ENCODE data around the gene KLF16.
A peak's percentile ranks its signal among the peaks of the same experiment; 100 is the strongest.
"Not testable (repeated sequence)": the region's sequence is repeated elsewhere in the genome, so short reads cannot be mapped to it uniquely, and the experiment has no call there.

The KLF16 gene

GRCh38 chr19:1884291-1884718, 20.9 kb upstream of the KLF16 start:
- TF ChIP-seq CTCF (conservative IDR thresholded peaks at IDR 0.05; ENCODE audit: low read depth, low read length) = no peak
- peak overlapping the region; percentile 88 for H3K4me3 ChIP-seq (ENCODE audit: low read depth, low read length)
- DNase-seq (ENCODE audit: low read depth) = no peak

DNA sequence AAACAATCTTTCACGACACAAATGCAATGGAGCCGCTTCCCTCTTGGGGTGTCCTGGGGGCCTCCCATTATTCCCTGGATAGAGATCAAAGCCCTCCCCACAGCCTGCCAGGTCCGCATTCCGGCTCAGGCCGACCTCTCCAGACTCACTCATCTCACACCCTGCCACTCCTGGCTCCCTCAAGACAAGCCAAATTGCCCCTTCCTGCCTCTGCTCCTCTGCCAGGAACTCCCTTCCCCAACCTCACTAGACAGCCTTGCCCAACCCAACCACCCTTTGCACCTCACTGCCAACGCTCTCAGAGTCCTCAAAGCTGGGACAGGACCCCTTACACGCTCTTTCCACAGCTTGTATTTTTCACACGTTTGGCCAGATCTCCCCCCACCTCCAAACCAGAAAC, 20.4 kb upstream of the KLF16 start:
- no peak for TF ChIP-seq CTCF (conservative IDR thresholded peaks at IDR 0.05; ENCODE audit: low read depth, low read length)
- DNase-seq (ENCODE audit: low read depth) = no peak
- H3K4me3 ChIP-seq (ENCODE audit: low read depth, low read length) = peak overlapping the region; percentile 88

DNA sequence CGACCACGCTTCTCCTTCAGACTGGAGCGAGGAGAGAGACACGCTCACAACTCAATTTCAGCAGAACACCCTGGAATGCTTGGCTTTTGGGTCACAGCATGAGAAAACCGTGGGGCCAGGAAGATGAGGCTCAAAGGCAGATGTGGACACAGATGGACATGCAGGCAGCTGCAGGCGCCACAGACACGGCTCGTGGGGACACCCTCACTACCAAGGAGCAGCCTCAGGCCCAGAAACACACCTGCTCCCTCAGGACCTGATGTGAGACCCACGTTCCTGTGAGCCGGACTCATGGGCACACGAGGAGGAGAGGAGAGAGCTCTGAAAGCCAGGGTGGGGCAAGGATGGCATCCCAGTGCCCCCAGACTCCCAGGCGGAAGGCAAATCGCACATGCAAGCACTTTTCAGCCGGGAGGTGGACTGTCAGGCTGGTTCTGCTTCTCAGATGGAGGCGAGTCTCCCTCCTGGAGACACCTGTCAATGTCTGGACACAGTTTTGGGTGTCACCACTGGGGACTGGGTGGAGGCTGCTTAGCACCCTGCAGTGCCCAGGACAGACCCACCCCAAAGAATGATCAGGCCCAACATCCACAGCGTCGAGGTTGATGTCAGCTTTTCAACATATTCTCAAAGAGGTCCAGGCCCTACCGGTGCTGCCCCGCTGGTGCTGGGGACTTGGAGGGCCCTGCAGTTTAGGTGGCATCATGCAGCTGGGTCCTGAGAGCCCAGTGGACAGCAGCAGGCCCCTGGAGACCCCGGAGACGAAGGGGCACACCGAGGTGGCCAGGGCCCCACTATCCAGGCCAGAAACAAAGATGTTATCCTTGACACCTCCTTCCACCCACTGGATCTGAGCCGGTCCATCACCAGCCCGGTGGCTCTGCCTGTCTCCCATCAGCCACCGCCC, 19.7 kb upstream of the KLF16 start:
- H3K4me3 ChIP-seq (ENCODE audit: low read depth, low read length) = peak overlapping the region; percentile 8
- no peak for TF ChIP-seq CTCF (conservative IDR thresholded peaks at IDR 0.05; ENCODE audit: low read depth, low read length)

DNA sequence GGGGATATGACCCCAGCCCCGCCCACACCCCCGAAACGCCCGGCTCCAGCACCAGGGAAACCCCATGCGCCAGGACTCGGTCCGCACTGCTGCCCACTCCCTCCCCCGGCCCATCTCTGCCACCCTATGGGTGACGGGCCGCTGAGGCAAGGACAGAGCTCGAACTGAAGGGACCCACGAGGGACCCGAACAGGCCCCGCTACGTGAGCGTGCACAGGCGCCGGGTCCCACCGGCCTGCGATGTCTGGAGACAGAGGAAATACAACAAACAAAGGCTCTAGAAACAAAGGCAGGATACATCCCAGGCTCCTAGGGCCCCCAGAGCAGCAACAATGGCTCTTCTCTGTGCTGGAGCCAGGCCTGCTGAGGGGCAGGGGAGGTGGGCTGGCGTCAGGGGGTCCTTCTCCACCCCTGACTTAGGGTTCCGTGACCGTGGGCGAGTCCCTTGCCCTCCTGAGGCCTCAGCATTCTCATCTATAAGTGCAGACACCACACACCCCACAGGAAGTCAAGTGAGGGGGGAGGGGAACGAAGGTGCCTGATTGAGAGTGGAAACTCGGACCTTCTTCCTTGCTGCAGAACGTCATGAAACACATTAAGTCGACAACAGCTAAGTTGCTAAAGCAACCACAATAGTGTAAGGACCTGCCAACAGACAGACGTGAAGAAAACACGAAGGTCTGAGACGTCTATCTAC, 18.9 kb upstream of the KLF16 start:
- no peak overlapping the region for H3K4me3 ChIP-seq (ENCODE audit: low read depth, low read length)
- TF ChIP-seq CTCF (conservative IDR thresholded peaks at IDR 0.05; ENCODE audit: low read depth, low read length) = no peak
- no peak for DNase-seq (ENCODE audit: low read depth)

More for the DNA sequence above, 19.7 kb upstream of the KLF16 start:
- no peak for DNase-seq (ENCODE audit: low read depth)

DNA sequence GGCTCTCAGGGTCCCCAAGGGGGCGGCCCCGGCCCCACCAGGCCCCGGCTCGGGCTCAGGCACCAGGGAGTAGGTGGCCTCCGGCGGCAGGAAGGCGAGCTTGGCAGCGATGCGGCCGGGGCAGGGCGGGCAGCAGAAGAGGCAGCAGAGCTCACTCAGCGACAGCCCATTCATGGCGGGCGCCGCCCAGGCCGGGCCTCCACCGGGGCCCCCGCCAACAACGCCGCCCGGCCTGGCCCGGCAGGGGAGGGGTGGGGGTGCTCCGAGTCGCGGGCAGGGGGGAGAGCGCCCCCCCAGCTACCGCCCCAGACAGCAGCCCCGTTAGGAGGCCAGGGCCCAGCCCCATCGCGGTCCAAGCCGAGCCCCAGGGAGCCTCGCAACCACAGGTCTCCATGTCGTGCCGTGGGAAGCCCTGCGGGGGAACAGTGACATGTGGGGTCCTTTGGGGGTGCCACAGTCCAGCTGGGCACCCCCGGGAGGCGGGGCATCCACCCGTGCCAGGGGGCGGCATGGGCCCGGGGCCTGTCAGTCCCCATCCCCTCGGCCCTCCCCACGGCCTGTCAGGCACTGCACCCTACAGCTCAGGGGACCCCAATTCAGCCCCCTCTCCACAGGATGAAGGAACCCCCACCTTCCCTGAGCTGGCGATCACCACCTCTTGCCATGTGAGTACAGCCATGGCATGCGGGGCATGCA, 18.2 kb upstream of the KLF16 start:
- H3K4me3 ChIP-seq (ENCODE audit: low read depth, low read length); DNase-seq (ENCODE audit: low read depth): not testable (repeated sequence)

- TF ChIP-seq CTCF (conservative IDR thresholded peaks at IDR 0.05; ENCODE audit: low read depth, low read length) = no peak
- H3K4me3 ChIP-seq (ENCODE audit: low read depth, low read length) = no peak overlapping the region
- DNase-seq (ENCODE audit: low read depth) = no peak
Observed at GRCh38 chr19:1880611-1881392, 17.4 kb upstream of the KLF16 start.

DNA sequence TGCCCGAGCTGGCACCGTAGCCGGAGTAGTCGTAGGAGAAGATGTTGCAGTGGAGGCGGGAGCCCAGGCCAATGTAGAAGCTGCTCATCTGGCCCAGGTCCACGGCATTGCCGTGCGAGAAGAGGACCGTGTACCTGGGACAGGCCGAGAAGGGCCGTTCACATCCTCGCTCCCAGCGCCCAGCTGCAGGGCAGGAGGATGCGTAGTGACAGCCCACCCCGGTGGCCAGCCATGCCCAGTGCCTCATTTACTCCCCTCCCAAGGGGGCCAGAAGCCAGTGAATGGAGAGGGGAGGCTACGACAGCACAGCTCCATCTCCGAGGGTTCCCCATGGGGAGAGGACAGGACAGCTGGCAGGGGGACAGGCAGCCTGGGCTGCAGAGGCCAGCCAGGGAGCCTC, 16.6 kb upstream of the KLF16 start:
- not testable (repeated sequence) for H3K4me3 ChIP-seq (ENCODE audit: low read depth, low read length); DNase-seq (ENCODE audit: low read depth)

- not testable (repeated sequence) for H3K4me3 ChIP-seq (ENCODE audit: low read depth, low read length); DNase-seq (ENCODE audit: low read depth)
Observed at GRCh38 chr19:1878583-1878982, 15.2 kb upstream of the KLF16 start.

DNA sequence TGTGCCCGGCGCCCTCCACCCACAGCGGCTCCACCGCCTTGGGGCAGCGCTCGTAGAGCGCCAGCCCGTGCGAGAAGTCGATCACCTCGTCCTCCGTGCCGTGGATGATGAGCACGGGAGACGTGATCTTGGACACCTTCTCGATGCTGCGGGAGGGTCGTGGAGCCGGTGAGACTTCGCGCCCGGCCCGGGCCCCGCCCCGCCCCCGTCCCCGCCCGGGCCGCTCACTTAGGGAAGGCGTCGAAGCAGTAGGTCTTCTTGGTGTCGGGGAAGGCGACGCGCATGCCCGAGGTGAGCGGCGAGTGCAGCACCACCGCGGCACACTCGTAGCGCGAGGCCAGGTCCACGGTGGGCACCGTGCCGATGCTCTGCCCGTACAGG, 13.9 kb upstream of the KLF16 start:
- H3K4me3 ChIP-seq (ENCODE audit: low read depth, low read length); DNase-seq (ENCODE audit: low read depth): not testable (repeated sequence)

Data from choroid plexus epithelial cell (primary cell).